Ovary (tissue), 3 donors: ENCODE results near the gene MORN5.

ENCODE experiments used
- EP300 ChIP-seq: sonication (generic); formaldehyde crosslinking; IDR thresholded peaks from one replicate; pipeline ENCODE4 v1.6.1; 2017; ENCODE audit warnings: antibody characterized with exemption
- POLR2A ChIP-seq: fragments of 450-650 bp; IDR thresholded peaks from one replicate; pipeline ENCODE4 v1.6.1; 2017; ENCODE audit warnings: antibody characterized with exemption, mild to moderate bottlenecking, moderate library complexity
- TF ChIP-seq, protein P1 (sequence below), 3 donors: fragments of 450-650 bp in 2 of 3; fragments of 200-600 bp in 1 of 3; IDR thresholded peaks; one replicate each; pipeline versions ENCODE4 v1.5.1 to v1.8.0; 2016 to 2022; ENCODE audit warnings: antibody characterized with exemption in 3 of 3, mild to moderate bottlenecking in 1 of 3
- donor health status: DM: no; HTN: no; CAD: no.

DNA sequence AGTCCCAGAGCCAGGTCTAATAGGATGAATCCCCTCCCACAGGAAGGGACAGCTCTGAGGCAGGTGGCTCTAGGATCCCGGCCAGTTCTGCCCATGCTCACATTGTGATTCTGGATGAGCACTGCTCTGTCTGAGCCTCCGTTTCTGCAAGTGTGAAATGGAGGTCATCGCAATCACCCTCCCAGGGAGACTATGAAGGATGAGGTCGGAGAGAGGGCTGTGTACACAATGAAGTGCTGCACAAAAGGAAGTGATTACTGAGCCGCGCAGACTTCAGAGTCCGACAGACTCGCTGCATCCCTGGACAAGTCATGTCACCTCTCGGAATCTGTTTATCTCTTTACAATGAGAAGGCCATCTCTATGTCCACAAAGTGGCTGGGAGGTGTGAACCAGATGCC, 47.4 kb downstream of the MORN5 start:
- no peak for TF ChIP-seq EP300
- TF ChIP-seq, protein P1, sequence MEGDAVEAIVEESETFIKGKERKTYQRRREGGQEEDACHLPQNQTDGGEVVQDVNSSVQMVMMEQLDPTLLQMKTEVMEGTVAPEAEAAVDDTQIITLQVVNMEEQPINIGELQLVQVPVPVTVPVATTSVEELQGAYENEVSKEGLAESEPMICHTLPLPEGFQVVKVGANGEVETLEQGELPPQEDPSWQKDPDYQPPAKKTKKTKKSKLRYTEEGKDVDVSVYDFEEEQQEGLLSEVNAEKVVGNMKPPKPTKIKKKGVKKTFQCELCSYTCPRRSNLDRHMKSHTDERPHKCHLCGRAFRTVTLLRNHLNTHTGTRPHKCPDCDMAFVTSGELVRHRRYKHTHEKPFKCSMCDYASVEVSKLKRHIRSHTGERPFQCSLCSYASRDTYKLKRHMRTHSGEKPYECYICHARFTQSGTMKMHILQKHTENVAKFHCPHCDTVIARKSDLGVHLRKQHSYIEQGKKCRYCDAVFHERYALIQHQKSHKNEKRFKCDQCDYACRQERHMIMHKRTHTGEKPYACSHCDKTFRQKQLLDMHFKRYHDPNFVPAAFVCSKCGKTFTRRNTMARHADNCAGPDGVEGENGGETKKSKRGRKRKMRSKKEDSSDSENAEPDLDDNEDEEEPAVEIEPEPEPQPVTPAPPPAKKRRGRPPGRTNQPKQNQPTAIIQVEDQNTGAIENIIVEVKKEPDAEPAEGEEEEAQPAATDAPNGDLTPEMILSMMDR (IDR thresholded peaks at IDR 0.05) = no peak
- TF ChIP-seq POLR2A = no peak
